Measurements from ENCODE around the gene SF3B2.

- TF ChIP-seq CTCF (conservative IDR thresholded peaks at IDR 0.05; ENCODE audit: low read depth, low read length) (peak; percentile 99), EZH2 (IDR thresholded peaks at IDR 0.05; ENCODE audit: borderline replicate concordance, low read depth, low read length, poor library complexity, severe bottlenecking) (no peak)
Observed at GRCh38 chr11:66022401-66023185, 29.6 kb upstream of the SF3B2 start.
